Measurements from ENCODE around the gene KCNK10.

Gene KCNK10

GRCh38 chr14:88323086-88323522 lies at the start of gene KCNK10:
KCNK10 (minus strand) TSS chr14:88323269; CDS start chr14:88322798, 471 bp downstream.
- no peak for DNase-seq (ENCODE audit: low spot score)

- DNase-seq (ENCODE audit: low spot score), result no peak
Measured at GRCh38 chr14:88369496-88369895, 46.4 kb upstream of the KCNK10 start.

- no peak for DNase-seq (ENCODE audit: low spot score)
Measured at GRCh38 chr14:88364710-88365413, 41.8 kb upstream of the KCNK10 start.

- DNase-seq (ENCODE audit: low spot score), result no peak
Measured at GRCh38 chr14:88363644-88364043, 40.6 kb upstream of the KCNK10 start.

- no peak for DNase-seq (ENCODE audit: low spot score)
Measured at GRCh38 chr14:88359500-88359899, 36.4 kb upstream of the KCNK10 start.

GRCh38 chr14:88354358-88354757 lies 31.3 kb upstream of the KCNK10 start:
- DNase-seq (ENCODE audit: low spot score), result no peak

- no peak for DNase-seq (ENCODE audit: low spot score)
Measured at GRCh38 chr14:88352698-88353097, 29.6 kb upstream of the KCNK10 start.

- DNase-seq (ENCODE audit: low spot score), result no peak
Measured at GRCh38 chr14:88351966-88352691, 29.1 kb upstream of the KCNK10 start.

- no peak for DNase-seq (ENCODE audit: low spot score)
Measured at GRCh38 chr14:88348546-88348945, 25.5 kb upstream of the KCNK10 start.

GRCh38 chr14:88346048-88346639 lies 23.1 kb upstream of the KCNK10 start:
- DNase-seq (ENCODE audit: low spot score), result no peak

- no peak for DNase-seq (ENCODE audit: low spot score)
Measured at GRCh38 chr14:88342980-88343379, 19.9 kb upstream of the KCNK10 start.

- DNase-seq (ENCODE audit: low spot score), result no peak
Measured at GRCh38 chr14:88340357-88340756, 17.3 kb upstream of the KCNK10 start.

- no peak for DNase-seq (ENCODE audit: low spot score)
Measured at GRCh38 chr14:88333036-88333435, 10.0 kb upstream of the KCNK10 start.

GRCh38 chr14:88327497-88327896 lies 4.4 kb upstream of the KCNK10 start:
- no peak for DNase-seq (ENCODE audit: low spot score)

GRCh38 chr14:88326352-88327103 lies 3.5 kb upstream of the KCNK10 start:
- DNase-seq (ENCODE audit: low spot score), result no peak

- DNase-seq (ENCODE audit: low spot score), result no peak
Measured at GRCh38 chr14:88325883-88326282, 2.8 kb upstream of the KCNK10 start.

GRCh38 chr14:88324930-88325329 lies 1.9 kb upstream of the KCNK10 start:
- no peak for DNase-seq (ENCODE audit: low spot score)

GRCh38 chr14:88324491-88324890 lies 1.4 kb upstream of the KCNK10 start:
- DNase-seq (ENCODE audit: low spot score), result no peak

- no peak for DNase-seq (ENCODE audit: low spot score)
Measured at GRCh38 chr14:88323523-88324199, 592 bp upstream of the KCNK10 start.

- no peak for DNase-seq (ENCODE audit: low spot score)
Measured at GRCh38 chr14:88322504-88323085, 474 bp downstream of the KCNK10 start.

GRCh38 chr14:88321692-88322503 lies 1.2 kb downstream of the KCNK10 start:
- no peak for DNase-seq (ENCODE audit: low spot score)

All from activated CD4-positive, alpha-beta T cell treated with anti-CD3 and anti-CD28 coated beads, Interleukin-2, Interleukin-4, amounts not matched to agents 100 ng/mL and 50 ng/mL, durations not matched to agents 16 hours and 8 hours (primary cell).